A549 (cell line): ENCODE results near the gene FOXP1. TPM values are rescaled to one million over a fixed set of nuclear protein-coding genes. Genes with fewer than 3 reads are reported as not detected.

Experiments
- ATAC-seq, 2 experiments: fragments of 200-7000 bp in 1 of 2; fragments of >200 bp in 1 of 2; cut with Nextera tagmentation in 1 of 2; cut with Tn5 transposase in 1 of 2; 3 replicates each; pipeline versions ENCODE4 v1.8.0 to v1.9.1; 2018 to 2020; ENCODE audit warnings: mild to moderate bottlenecking in 1 of 2, moderate library complexity in 1 of 2
- CTCF ChIA-PET: fragments of 300-600 bp; sonication (Branson Sonifier 250); formaldehyde crosslinking; extraction: SDS; loops from one replicate; lab custom pipeline; 2021; ENCODE audit warnings: antibody characterized with exemption, inconsistent platforms; lab: Yijun Ruan, JAX
- POLR2A ChIA-PET: fragments of 350-600 bp; formaldehyde crosslinking; extraction: SDS; loops from one replicate; lab custom pipeline; 2021; ENCODE audit warnings: antibody characterized with exemption, inconsistent platforms; lab: Yijun Ruan, JAX
- DNase-seq, 2 experiments: peaks; one replicate each; pipeline versions ENCODE4 v3.0.0 to v3.0.0-alpha.2; 2011 to 2016; ENCODE audit warnings: low read depth in 1 of 2, low spot score in 1 of 2
- FAIRE-seq: peaks from 2 replicates; lab custom pipeline; 2011; peaks lifted over from hg19 to GRCh38; lab: Jason Lieb, UNC
- H3K27ac ChIP-seq, 2 experiments: fragments of >200 bp; sonication (Bioruptor Twin); formaldehyde crosslinking; 3 replicates each; pipeline ENCODE4 v1.5.1; 2016 to 2017
- H3K4me1 ChIP-seq: fragments of >200 bp; sonication (Bioruptor Twin); formaldehyde crosslinking; 3 replicates; pipeline ENCODE4 v1.6.1; 2016
- H3K4me2 ChIP-seq: fragments of >200 bp; sonication (Bioruptor Twin); formaldehyde crosslinking; 3 replicates; pipeline ENCODE4 v1.6.1; 2016
- H3K4me3 ChIP-seq: fragments of >200 bp; sonication (Bioruptor Twin); formaldehyde crosslinking; 3 replicates; pipeline ENCODE4 v1.5.1; 2016
- H3K9me3 ChIP-seq: fragments of >200 bp; sonication (Bioruptor Twin); formaldehyde crosslinking; 3 replicates; pipeline ENCODE4 v1.6.1; 2016
- CBX2 ChIP-seq: fragments of 200-600 bp; sonication (generic); IDR thresholded peaks from 2 replicates; pipeline ENCODE4 v1.6.1; 2016; ENCODE audit warnings: low read depth, mild to moderate bottlenecking, borderline replicate concordance
- CBX8 ChIP-seq: fragments of 200-600 bp; sonication (generic); IDR thresholded peaks from 2 replicates; pipeline ENCODE4 v1.6.1; 2016
- E2F6 ChIP-seq: IDR thresholded peaks from 2 replicates; pipeline ENCODE4 v1.6.1; 2012; ENCODE audit warnings: low read depth, borderline replicate concordance
- EHF ChIP-seq: fragments of 250-450 bp; sonication (Bioruptor Pico); IDR thresholded peaks from 2 replicates; pipeline ENCODE4 v1.5.0; 2020; ENCODE audit warnings: mild to moderate bottlenecking
- FOSB ChIP-seq: fragments of 250-450 bp; sonication (Bioruptor Pico); IDR thresholded peaks from 2 replicates; pipeline ENCODE4 v1.5.0; 2020; ENCODE audit warnings: mild to moderate bottlenecking, moderate library complexity
- GATA3 ChIP-seq: IDR thresholded peaks from 2 replicates; pipeline ENCODE4 v1.6.1; 2012; ENCODE audit warnings: borderline replicate concordance
- HDAC2 ChIP-seq: fragments of 200-600 bp; sonication (generic); IDR thresholded peaks from 2 replicates; pipeline ENCODE4 v1.6.1; 2016
- HMGXB4 ChIP-seq: fragments of 250-450 bp; sonication (Bioruptor Pico); IDR thresholded peaks from 2 replicates; pipeline ENCODE4 v1.5.0; 2021; ENCODE audit warnings: mild to moderate bottlenecking, moderate library complexity, borderline replicate concordance
- HOXA7 ChIP-seq: fragments of 250-450 bp; sonication (Bioruptor Pico); IDR thresholded peaks from 2 replicates; pipeline ENCODE4 v1.5.0; 2020; ENCODE audit warnings: mild to moderate bottlenecking, moderate library complexity
- JUN ChIP-seq, 2 experiments: fragments of >200 bp; sonication (Bioruptor Twin); formaldehyde crosslinking; IDR thresholded peaks; 2 replicates in 1 of 2; 3 replicates in 1 of 2; pipeline ENCODE4 v1.6.1; 2016 to 2017
- KDM1A ChIP-seq: fragments of 200-600 bp; sonication (generic); IDR thresholded peaks from 2 replicates; pipeline ENCODE4 v1.6.1; 2016; ENCODE audit warnings: low read depth, mild to moderate bottlenecking
- MAFK ChIP-seq: fragments of 450-650 bp; IDR thresholded peaks from 2 replicates; pipeline ENCODE4 v1.6.1; 2014; ENCODE audit not compliant: partially characterized antibody
- MYC ChIP-seq: IDR thresholded peaks from 2 replicates; pipeline ENCODE4 v1.6.1; 2012; ENCODE audit warnings: mild to moderate bottlenecking, inconsistent platforms, low read length, improper control_type of control experiment, borderline replicate concordance
- NR3C1 ChIP-seq: fragments of >200 bp; sonication (Bioruptor Twin); formaldehyde crosslinking; IDR thresholded peaks from 3 replicates; pipeline ENCODE4 v1.6.1; 2017
- POLR2AphosphoS2 ChIP-seq: conservative IDR thresholded peaks from 2 replicates; pipeline ENCODE4 v1.6.1; 2012; ENCODE audit warnings: low read length, improper control_type of control experiment, inconsistent platforms
- RAD21 ChIP-seq, 2 experiments: fragments of >200 bp in 1 of 2; sonication (Bioruptor Twin) in 1 of 2; formaldehyde crosslinking in 1 of 2; IDR thresholded peaks in 1 of 2; conservative IDR thresholded peaks in 1 of 2; 2 replicates in 1 of 2; 3 replicates in 1 of 2; pipeline ENCODE4 v1.6.1; 2012 to 2018; ENCODE audit warnings: inconsistent platforms in 1 of 2
- RCOR1 ChIP-seq: fragments of 150-350 bp; IDR thresholded peaks from 2 replicates; pipeline ENCODE4 v1.6.1; 2014; ENCODE audit warnings: antibody characterized with exemption, low read length, low read depth
- SMC3 ChIP-seq: fragments of >200 bp; sonication (Bioruptor Twin); formaldehyde crosslinking; IDR thresholded peaks from 3 replicates; pipeline ENCODE4 v1.6.1; 2018; ENCODE audit warnings: inconsistent platforms
- SREBF2 ChIP-seq: fragments of 450-650 bp; IDR thresholded peaks from 2 replicates; pipeline ENCODE4 v1.6.1; 2014; ENCODE audit warnings: mild to moderate bottlenecking, moderate library complexity
- TP53 ChIP-seq: fragments of 250-450 bp; sonication (Bioruptor Pico); IDR thresholded peaks from 2 replicates; pipeline ENCODE4 v1.5.0; 2021; ENCODE audit warnings: mild to moderate bottlenecking, moderate library complexity
- WGBS: methylation state at CpG from one replicate; pipeline ENCODE4 v1.1.6; 2017; ENCODE audit errors: missing lambda C conversion rate; 5-methylcytosine and 5-hydroxymethylcytosine counted together
- polyA plus RNA-seq, 4 experiments: library from polyadenylated mRNA; depleted of rRNA in 3 of 4; stranded (reverse); fragments of >200 nt; fragmentation: RNase III in 1 of 4; extraction: RNeasy Plus Mini Kit Qiagen cat#74134 plus additional on column Dnase treatment in 1 of 4; gene quantifications; 2 replicates in 3 of 4; 3 replicates in 1 of 4; pipeline ENCODE4 v1.2.3, GENCODE V29; 2011 to 2017
- TF ChIP-seq, protein P1 (sequence below): fragments of 250-450 bp; sonication (Bioruptor Pico); IDR thresholded peaks from 2 replicates; pipeline ENCODE4 v1.5.0; 2020; ENCODE audit warnings: low read depth, mild to moderate bottlenecking, moderate library complexity
- TF ChIP-seq, protein P2 (sequence below): fragments of >200 bp; sonication (Bioruptor Twin); formaldehyde crosslinking; IDR thresholded peaks from 3 replicates; pipeline ENCODE4 v1.6.1; 2016

FOXP1 gene
- polyA plus RNA-seq, 2 of the 4 experiments (the other 2 are of a cell fraction), result 12.8 to 13.9 TPM

DNA sequence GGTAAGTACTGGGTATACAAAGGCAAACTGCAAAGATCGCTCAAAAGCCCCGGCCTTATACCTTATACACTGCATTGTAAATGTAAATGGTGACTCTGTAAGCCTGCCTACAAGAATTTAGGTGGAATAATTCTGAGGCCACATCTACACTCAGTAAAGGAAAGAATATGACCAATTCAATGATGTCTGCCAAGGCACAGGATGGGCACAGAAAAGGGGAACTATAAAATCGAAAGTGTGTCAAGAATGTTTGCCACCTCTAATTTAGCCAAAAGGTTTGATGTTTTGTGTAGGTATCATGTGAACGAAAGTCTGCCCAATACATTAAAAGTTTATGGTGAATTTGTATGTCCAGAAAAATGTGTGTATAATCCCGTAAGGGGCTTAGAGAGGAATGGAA lies 96.1 kb downstream of the FOXP1 start (continued):
- no peak for TF ChIP-seq E2F6

DNA sequence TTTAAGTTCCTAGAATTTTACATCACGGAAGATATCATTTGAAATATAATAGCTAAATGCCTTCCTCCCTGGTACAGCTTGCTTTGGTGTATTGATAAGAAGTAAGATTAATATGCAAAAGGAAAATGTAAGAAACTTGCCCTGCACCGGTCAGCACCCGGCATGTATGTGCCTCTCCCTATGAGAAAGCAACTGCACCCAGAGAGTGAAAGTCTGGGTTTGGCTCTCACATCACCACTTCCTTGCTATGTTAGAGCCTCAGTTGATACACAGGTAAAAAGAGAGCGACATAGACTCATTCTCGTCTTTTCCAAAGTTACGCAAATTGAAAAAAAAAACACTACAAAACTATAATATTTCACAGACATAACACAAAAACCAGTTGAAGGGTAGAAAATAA lies 96.7 kb downstream of the FOXP1 start:
- TF ChIP-seq MAFK (no peak), RAD21 (conservative IDR thresholded peaks at IDR 0.05 in 1 of 2, IDR thresholded peaks at IDR 0.05 in 1 of 2) (no peak), POLR2AphosphoS2 (no peak)
- FAIRE-seq, result no peak
- CTCF ChIA-PET, result interaction anchor here (1.7 kb wide), 1 partner anchor 10 kb away, joined by 5 read pairs; no protein-coding TSS in a partner anchor

GRCh38 chr3:71485896-71486295 lies 97.6 kb downstream of the FOXP1 start:
- no peak for DNase-seq
- peaks cover 5% of the 10 kb centered on the region for H3K9me3 ChIP-seq
- H3K4me1 ChIP-seq, result no peaks in the 10 kb centered on the region
- no peak overlapping the region for H3K4me2 ChIP-seq
- ATAC-seq, result no peak
- no peak for FAIRE-seq
- POLR2A ChIA-PET, result no interaction called here
- CTCF ChIA-PET, result interaction anchor here (0.9 to 1.7 kb wide), 3 partner anchors 9 to 13 kb away, joined by 3 to 5 read pairs (median 3); no protein-coding TSS in a partner anchor
- H3K27ac ChIP-seq, result no peak overlapping the region
- WGBS, result 58% methylated on average over 1 of the region's 1 CpG
- TF ChIP-seq MYC (no peak), CBX8 (no peak), KDM1A (no peak), HMGXB4 (CRISPR knock-in tag) (no peak), HOXA7 (CRISPR knock-in tag) (no peak), HDAC2 (no peak), RCOR1 (no peak), CBX2 (no peak), FOSB (CRISPR knock-in tag) (no peak), SREBF2 (no peak), NR3C1 (no peak), JUN (IDR thresholded peaks at IDR 0.05) (no peak), SMC3 (no peak), EHF (CRISPR knock-in tag) (no peak), TP53 (no peak), GATA3 (no peak)
- TF ChIP-seq, protein P1, sequence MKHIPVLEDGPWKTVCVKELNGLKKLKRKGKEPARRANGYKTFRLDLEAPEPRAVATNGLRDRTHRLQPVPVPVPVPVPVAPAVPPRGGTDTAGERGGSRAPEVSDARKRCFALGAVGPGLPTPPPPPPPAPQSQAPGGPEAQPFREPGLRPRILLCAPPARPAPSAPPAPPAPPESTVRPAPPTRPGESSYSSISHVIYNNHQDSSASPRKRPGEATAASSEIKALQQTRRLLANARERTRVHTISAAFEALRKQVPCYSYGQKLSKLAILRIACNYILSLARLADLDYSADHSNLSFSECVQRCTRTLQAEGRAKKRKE (CRISPR knock-in tag), result no peak
- TF ChIP-seq, protein P2, sequence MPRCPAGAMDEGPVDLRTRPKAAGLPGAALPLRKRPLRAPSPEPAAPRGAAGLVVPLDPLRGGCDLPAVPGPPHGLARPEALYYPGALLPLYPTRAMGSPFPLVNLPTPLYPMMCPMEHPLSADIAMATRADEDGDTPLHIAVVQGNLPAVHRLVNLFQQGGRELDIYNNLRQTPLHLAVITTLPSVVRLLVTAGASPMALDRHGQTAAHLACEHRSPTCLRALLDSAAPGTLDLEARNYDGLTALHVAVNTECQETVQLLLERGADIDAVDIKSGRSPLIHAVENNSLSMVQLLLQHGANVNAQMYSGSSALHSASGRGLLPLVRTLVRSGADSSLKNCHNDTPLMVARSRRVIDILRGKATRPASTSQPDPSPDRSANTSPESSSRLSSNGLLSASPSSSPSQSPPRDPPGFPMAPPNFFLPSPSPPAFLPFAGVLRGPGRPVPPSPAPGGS, result no peak
- no peak overlapping the region for H3K4me3 ChIP-seq

More for the DNA sequence above, 96.7 kb downstream of the FOXP1 start:
- H3K4me1 ChIP-seq, result no peaks in the 10 kb centered on the region
- ATAC-seq (no peak), DNase-seq (no peak)
- H3K4me2 ChIP-seq, result no peak overlapping the region
- H3K9me3 ChIP-seq, result peaks cover 15% of the 10 kb centered on the region
- no peak overlapping the region for H3K27ac ChIP-seq
- no peak overlapping the region for H3K4me3 ChIP-seq
- POLR2A ChIA-PET, result no interaction called here
- 95% methylated on average over 6 of the region's 6 CpGs for WGBS
